ENCODE results near the gene SHROOM3. TPM values are rescaled to one million over a fixed set of nuclear protein-coding genes. Genes with fewer than 3 reads are reported as not detected.

The SHROOM3 gene
- polyA plus RNA-seq, 3 donors: 36.8 to 41.2 (median 37.1) TPM

DNA sequence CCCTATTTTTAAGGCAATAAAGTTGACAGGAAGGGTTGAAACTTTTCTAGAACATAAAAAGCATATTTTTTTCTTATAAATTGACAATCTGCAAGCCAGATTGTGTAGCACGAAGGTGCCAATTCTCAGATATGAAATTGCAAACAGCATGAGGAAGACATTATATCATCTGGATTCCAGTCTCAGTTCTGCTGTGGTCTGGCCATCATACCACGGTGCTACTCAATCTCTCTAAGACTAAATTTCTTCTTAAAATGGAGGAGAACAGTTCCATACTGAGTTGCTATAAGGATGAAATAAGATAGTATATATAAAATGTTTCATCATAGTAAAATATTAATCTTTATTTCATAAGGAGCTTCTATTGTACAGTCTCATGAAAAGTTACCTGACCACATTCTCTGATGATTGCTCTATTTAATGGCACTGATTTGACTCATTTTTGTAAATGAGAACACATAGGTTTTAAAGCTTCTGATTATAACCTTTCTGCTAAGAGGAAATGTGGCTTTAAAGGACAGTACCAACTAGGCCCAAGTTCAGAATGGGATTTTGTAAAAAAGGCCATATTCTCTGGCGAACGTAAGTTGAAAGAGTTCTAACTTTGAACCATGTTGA lies 127.9 kb downstream of the SHROOM3 start:
- DNase-seq: no peak

DNA sequence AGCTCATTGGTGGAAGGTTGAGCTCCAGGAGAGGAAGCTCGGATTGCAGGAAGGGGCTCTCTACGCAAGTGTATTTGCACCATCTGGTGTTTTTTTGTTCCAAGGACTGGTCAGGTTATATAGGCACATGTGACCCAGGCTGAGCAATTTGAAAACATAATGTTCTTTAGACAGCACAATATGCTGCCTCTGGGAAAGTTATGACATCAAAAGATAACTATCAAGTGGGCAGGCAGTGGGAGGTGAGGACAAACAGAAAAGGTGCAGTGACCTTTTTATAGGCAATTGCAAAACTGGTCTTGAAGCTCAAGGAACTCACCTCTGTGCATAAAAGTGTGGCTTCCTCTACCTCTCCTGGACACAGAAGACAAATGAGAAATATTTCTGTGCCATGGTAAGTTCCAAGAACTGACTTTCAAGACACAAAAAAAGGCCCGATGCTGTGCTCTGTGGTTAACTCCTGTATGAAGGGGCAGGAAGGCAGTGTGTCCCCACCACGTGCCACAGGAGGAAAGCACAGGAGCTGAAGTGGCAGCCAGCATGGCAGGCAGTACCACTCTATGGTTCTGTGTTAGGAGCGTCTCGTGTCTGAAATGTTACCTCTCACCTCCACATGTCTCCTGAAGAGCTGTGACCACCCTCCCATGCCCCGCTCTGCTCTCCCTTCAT lies 128.6 kb downstream of the SHROOM3 start:
- no peak for DNase-seq

DNA sequence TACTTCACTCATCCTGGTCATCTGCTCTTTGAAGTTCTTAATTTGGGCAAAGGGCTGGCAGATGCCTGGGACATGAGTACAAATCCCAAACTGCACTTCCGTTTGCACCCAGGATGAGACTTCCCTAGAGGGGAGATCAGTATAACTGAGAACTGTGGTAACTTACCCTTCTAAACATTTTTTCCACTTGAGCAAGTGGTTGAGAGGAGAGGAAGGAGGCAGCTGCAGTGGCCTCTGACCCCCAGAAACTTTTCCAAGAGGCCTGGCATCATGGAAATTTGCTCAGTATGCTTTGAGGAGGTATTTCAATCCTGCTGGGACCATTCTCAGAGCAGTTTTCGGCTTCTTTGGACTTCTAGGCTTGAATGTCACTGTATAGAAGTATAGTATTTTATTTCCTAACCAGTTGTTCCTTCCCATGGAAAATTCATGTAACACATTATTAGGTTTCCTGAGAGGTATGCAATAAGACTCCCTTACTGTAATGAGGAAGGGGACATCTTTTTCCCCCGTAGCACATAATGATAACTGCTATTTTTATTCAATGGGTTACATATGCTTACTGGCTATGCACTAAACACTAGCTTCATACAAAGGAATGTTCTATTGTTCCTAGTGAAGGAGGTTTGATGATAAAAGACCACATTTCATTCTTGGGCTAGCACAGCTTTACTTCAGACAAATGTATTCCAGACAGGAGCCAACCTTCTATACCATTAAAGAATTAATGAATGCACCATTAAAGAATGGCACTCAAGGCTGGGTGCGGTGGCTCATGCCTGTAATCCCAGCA lies 129.3 kb downstream of the SHROOM3 start:
- no peak for DNase-seq

DNA sequence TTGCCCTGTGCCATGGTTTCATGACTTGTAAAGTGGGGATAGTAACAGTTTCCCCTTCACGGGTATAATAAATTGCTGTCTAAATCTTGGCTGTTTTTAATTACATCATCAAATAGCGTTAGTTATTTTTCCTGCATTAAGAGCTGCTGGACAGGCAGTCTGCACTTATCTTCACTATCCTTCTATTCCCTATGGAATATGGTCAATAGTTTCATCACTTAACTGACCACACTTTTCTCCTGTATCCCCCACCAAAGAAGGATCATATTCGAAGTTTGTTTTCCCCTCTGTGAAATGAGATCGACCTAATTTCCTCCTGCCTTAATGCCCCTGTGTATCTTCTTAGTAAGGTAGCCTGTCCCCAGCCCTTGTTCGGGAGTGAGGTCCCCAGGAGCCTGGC lies 133.2 kb downstream of the SHROOM3 start:
- DNase-seq: no peak

DNA sequence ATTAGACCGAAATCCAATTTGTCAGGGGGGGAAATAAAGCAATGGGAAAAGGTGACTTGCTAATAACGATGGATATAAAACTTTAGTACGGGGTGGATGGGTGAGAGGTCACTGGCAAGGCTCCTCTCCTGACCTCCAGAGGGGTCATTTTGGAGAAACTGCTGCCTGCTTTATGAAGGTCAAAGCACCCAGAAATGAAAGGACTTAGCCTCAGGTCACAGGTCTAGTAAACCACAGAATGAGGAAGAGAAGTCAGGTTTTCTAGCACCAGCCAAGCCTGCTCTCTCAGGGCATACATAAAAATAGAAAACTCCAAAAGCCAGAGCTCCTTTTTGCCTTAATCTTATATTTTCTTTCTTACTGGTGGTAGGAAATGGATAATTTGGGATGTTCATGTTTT lies 134.2 kb downstream of the SHROOM3 start:
- no peak for DNase-seq

DNA sequence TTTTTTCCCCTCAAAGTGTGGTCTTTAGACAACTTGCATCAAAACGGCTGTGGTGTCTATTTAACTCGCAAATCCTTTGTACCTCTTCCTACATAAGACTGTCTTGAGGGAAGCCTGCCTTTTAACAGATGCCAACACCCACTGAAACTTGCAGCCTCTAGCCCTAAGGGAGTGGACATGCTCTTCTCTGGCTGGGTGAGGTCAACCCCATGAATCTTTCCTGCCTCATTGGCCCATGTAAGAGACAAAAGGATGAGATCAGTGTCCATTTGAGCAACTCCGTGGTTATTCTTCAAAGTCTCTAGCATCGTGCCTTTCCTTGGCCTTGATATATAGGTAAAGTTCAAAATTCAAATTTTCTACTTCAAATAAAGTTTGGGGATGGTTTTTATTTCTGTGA lies 134.7 kb downstream of the SHROOM3 start:
- DNase-seq: no peak

DNA sequence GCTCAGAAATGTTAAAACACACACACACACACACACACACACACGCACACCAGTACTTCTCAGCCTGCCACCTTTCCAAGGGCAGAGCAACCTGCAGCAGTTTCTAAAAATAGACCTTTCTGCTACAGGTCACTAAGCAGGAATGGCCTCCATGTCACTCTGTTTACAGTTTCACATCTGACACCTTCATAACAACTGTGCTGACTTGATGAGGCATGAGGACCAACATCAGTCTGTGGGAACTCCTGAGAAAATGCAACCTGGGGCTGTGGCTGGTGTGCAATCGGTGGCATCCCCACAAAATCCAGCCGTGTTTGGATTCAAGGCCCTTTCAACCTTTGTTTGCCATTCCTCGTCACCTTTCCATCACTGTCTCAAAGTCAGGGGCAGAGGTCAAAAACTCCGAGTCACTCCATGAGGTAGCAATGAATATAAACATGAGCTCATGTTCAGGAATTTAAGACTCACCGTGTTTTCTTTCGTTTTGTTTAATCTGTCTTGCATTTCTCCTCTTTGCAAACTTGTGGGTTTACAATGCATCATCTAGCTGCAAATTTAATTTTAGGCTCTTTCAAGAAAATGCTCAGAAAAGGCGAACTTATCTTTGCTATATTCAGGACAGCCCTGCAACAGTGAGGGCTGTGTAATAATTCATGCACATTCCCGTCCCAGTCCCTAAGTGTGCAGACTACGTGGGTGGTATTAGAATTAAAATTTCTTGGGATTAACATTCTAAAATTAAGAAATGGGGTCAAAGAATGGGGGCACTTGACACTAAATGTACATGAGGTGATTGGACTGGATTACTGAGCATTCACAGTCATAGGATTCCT lies 135.3 kb downstream of the SHROOM3 start:
- DNase-seq: peak; percentile 84

DNA sequence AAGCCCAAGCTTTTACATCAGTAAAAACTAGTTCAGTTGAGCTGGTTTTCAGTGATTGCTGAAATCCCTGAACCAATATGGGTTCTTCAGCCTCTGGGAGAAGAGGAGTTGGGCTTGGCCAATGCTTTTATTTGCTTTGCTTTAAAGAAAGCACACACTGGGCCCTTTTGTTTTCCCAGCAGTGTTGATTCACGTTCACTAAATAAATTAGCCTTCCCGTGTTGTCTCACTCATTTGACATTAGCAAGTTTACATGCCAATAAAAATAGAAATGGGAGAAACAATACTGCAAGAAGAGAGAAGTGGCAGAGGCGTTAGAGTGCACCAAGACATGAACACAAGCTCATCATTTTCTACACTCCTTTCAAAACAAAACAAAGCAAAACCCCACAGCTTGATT lies 136.2 kb downstream of the SHROOM3 start:
- no peak for DNase-seq

DNA sequence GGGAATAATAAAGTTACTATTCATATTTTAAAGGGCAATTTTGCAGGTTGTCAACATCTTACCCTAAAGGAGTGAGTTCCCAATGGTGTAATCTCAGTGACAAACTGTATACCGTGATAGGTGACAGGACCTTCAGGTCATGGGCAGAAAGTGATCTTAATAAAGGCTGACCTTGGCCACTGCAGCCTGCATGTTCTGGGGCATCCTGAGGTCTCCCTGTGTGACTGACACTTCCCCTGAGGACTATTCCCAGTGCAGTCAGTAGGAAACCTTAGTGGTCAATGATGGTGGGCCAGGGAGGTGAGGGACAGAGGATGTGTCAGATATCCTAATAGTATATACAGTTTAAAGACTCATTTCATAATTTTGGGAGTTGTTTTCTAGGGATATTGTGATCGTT lies 137.2 kb downstream of the SHROOM3 start:
- no peak for DNase-seq

DNA sequence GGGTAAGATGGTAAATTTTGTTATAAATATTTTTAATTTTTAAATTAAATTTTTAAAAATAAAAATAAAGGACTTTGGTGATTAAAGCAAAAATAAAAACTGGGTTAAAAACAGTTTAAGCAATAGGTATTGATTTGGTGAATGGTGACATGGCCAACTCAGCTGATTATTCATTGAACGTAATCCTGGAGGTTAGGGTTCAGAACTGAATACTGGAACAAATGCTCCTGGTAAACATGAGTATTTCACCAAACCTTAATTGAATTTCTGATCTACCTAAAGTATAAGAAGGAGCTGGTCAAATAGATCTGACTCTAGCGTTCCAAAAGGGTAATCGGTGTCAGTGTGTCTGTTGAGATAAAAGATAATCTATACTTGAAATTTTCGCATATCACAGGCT lies 141.8 kb downstream of the SHROOM3 start:
- no peak for DNase-seq

DNA sequence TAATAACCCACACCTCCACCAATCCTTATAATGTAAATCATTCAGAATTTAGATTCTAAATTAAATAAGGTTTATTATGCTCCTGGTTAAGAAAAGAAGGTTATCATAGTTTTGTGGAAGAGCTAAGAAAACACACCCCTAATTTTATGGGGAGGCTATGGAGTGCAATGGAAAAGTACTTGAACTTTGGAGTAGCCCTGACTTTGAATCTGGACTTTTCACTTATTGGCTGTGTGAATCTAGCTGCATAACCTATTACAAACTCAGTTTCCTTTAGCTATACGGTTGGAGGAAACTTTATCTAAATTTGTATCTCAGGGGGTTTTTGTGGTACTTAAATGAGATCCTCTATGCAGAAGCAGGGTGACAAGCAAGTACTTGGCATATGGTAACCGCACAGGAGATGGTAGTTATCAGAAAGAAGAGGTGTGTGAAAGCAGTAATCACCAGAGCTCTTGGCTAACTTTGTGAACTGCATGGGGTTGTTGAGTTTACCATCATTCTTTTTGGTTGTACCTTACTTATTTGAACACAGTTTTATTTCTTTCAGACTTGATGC lies 143.1 kb downstream of the SHROOM3 start:
- DNase-seq: no peak

DNA sequence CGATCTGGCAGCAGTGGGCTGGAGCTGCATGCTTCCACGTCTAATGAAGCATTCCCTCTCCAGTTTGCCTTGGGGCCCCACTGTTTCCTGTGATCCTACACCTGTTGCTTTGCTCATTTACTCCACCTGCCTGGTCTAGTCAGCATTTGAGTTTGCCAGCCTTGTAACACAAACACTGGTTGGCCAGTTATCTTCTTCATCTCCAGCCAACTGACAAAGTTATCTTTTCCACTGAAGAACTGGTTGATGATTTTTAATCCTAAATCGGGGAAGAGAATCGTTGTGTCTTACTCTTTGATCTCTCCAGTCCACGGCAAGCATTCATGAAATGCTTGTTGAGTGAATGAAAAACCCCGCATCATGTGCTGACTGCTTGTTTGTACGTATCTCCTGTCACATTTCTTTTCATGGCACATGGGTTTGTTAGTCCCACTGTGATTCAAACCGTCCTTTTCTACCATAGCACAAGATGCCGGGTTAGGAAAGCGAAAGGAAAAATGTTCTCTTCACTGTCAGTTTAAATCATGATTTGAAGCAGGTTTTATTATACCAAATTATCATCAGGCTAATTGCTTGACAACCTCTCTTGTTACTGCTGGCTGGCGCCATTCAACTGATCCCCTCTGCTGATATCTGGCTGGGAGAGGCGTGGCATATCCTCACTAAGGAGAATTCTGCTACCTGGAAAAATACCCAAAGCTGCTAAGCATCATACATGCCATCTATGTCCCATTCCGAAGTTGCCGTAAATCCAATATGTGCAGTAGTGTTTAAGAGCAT lies 144.8 kb downstream of the SHROOM3 start:
- no peak for DNase-seq

DNA sequence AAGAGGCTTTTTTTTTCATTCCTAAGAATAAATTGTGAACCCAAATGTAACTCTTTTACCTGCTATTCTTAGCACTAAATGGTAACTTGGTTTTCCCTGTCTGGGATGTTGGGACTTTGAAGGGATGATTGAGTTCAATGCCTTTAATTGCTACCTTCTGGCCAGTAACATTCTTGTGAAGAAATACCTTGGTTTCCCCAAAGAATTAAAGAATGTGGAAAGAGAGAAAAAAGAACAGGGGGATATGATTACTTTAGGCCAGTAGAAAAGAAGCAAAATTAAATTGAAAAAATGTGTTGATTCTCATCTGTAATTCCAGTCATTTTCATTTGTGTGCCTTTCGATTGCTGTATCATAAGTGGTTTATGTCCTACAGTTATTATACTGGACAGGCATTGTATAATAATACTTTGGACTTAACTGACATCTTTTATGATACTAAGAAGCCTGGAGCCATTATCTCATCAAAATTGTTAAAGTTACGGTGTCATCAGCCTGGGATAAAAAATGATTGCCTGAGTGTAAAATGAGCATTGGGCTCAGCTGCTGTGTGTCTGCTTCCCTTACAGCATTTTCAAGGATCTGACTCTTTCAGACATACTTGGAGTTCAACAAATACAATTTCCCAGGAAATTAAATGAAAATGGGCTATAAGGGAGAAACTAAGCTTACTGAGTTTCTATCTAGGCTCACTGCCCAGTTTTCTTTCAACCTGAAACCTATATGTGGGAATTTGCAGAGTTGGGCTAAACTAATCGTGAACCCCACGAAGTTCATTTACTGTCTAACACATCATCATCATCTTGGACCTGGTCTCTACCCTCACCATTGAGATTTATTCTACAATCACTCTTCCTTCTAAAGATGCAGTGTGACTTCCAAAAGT lies 146.3 kb downstream of the SHROOM3 start:
- DNase-seq: no peak

DNA sequence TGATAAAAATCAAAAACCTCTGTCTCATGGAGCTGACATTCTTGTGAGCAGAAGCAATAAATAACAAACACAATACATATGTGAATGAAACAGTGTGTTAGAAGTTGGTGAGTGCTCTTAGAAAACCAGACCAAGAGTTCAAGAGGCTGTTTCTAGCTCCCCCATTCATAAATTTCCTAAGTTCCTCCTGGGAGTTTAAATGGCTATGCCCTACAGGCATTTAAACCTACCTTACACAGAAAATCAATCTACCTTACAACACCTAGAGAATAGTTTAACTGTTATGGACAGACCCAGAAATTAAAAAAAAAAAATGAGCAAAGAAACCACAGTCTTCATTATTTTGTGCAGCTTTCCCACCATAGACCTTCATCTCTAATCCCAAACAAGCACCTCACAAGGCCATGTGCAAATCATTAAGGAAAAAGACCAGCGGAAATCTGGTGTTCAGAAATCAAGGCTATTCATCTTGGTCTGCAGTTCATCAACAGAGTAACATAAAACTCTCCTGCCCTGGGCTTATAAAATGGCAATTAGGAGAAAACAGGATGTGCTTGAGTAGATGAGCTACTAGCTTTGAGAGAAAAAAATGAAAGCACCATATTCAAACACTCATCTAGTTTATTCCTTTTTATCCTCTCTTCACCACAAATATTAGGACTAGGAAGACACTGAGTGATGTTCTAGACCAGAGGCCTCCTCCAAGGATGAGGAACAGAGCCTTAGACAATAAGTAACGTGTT lies 147.2 kb downstream of the SHROOM3 start:
- no peak for DNase-seq

DNA sequence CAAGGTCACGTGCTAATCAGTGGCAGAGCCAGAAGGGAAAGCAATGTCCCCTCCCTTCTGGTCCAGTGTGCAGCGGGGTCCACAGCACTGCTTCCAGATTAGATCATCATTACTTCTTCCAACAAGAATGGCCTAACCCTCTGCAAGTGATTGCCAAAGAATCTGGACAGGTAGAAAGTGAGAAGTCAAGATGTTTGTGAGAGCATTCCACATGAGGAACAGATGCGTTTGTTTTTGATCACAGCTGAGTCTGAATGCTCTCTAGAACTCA lies 147.7 kb downstream of the SHROOM3 start:
- DNase-seq: no peak

DNA sequence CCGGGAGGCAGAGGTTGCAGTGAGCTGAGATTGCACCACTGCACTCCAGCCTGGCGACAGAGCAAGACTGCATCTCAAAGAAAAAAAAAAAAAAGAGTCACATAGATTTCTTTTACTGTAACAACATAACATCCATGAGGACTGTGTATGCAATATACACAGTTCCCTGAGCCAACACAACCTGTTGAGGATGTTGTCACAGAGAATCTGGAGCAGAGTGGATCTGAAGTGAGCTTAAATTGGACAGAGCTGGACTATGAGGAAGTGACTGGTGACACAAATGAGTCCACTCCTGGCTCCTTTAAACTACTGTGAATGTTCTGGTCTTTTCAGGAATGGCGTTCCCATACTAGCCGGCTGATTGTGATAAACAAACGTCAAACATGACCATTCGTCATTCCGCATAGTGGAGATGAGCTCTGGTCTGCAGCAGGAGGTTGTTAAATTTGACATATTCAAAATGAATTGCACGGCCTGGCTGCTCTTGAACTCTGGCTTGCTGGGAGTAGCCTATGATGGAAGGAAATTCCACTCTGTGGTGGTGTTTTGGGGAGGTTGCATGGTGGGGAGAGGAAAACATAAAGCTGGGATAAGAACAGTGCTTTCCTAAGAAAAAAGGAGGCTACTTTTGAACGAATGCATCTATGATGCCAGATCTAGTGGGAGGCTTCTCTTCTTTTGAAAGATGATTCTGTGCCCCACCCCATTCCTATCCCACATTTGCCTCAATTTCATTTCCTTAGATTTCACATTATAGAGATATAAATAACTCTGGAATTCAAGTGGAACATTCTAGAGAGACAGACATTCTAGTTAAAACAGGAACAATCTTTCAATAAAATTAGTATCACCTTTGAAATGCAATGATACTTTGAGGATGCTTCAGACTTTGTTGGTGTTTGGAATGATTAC lies 149.5 kb downstream of the SHROOM3 start:
- no peak for DNase-seq

DNA sequence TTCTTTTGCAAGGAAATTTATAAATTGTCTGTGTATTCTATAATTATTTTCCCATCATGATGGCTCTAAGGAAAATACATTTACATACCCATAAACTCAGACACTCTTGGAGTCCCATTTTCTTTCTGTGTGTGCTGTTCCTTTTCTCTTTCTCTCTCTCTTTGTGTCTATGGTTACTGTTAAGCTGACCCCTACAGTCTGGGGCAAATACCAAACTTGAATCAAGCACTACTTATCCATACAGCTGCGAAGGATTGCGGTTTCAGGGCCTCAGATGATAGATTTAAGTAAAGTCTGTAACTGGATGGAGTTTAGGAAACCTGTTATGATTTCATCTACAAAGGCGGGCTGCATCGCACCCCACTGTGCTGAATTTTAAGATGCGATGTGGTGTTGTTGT lies 150.2 kb downstream of the SHROOM3 start:
- no peak for DNase-seq

DNA sequence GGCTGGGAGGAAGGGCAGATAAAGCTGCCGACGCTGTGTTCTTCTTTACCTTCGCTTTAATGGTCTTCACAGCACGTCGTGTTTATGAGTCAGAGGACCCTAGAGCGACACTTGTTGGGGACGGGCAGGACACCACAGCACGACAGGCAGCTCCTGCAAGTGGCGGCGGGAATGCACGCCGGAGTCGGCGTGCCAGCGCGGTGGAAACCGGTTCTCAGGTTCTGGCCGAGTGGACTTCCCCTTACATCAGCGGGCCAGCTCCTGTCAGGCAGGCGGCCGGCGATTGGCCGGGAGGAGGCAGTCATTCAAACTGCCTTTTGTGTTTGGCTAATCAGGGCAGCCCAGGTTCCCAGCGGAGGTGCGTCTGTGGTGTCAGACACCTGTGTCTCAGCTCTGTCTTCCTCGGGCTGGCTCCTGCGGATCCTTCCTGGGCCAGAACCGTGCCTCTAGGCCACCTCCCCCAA lies 150.9 kb downstream of the SHROOM3 start:
- DNase-seq: peak; percentile 88
